Testis (tissue), 3 donors: ENCODE results near the gene NPVF. TPM values are rescaled to one million over a fixed set of nuclear protein-coding genes. Genes with fewer than 3 reads are reported as not detected.

Experiments
- DNase-seq: peaks from one replicate; pipeline ENCODE4 v3.0.0-alpha.2; 2019
- H3K27ac ChIP-seq, 2 donors: fragments of 200-600 bp; sonication (generic); one replicate each; pipeline ENCODE4 v1.5.1; 2019
- H3K27me3 ChIP-seq: fragments of 200-600 bp; sonication (generic); one replicate; pipeline ENCODE4 v1.5.1; 2019
- H3K36me3 ChIP-seq: fragments of 200-600 bp; sonication (generic); one replicate; pipeline ENCODE4 v1.5.1; 2017; ENCODE audit warnings: low read depth; ENCODE audit errors: missing control alignments
- H3K4me1 ChIP-seq: fragments of 200-600 bp; sonication (generic); one replicate; pipeline ENCODE4 v1.5.1; 2019
- H3K4me3 ChIP-seq, 2 donors: fragments of 200-600 bp; sonication (generic); one replicate each; pipeline ENCODE4 v1.5.1; 2017 to 2019
- H3K9me3 ChIP-seq: fragments of 200-600 bp; sonication (generic); one replicate; pipeline ENCODE4 v1.5.1; 2017
- POLR2A ChIP-seq: fragments of 450-650 bp; IDR thresholded peaks from one replicate; pipeline ENCODE4 v1.6.1; 2017; ENCODE audit warnings: antibody characterized with exemption, mild to moderate bottlenecking, moderate library complexity
- WGBS, 2 donors: methylation state at CpG; one replicate each; pipeline ENCODE4 v1.1.5; 2018; 5-methylcytosine and 5-hydroxymethylcytosine counted together
- intact Hi-C: fragments of 100-400 bp; cut with DNase I; formaldehyde crosslinking; loops from one replicate; pipeline ENCODE4 v1.15.1; 2023; ENCODE audit warnings: low total_unique reads
- polyA plus RNA-seq: library from polyadenylated mRNA; stranded (reverse); fragments of 350-450 nt; fragmentation: Illumina TruSeq; extraction: RNeasy Lipid Tissue Mini Kit (QIAGEN cat#74804); gene quantifications from one replicate; pipeline ENCODE4 v1.2.3, GENCODE V29; 2014; ENCODE audit warnings: low read depth, low replicate concordance; ENCODE audit not compliant: insufficient read depth
- total RNA-seq, 2 donors: library from RNA; depleted of rRNA; stranded (reverse); fragments of >200 nt; gene quantifications; one replicate each; pipeline ENCODE4 v1.2.3, GENCODE V29; 2016
- TF ChIP-seq, protein P1 (sequence below), 3 experiments: fragments of 450-650 bp in 2 of 3; fragments of 200-600 bp in 1 of 3; sonication (generic) in 1 of 3; IDR thresholded peaks; one replicate each; pipeline ENCODE4 v1.5.1; 2016 to 2019; ENCODE audit warnings: antibody characterized with exemption in 3 of 3, mild to moderate bottlenecking in 2 of 3, moderate library complexity in 1 of 3

NPVF gene
- total and polyA plus RNA-seq, 3 donors from 2014 or later: not detected

DNA sequence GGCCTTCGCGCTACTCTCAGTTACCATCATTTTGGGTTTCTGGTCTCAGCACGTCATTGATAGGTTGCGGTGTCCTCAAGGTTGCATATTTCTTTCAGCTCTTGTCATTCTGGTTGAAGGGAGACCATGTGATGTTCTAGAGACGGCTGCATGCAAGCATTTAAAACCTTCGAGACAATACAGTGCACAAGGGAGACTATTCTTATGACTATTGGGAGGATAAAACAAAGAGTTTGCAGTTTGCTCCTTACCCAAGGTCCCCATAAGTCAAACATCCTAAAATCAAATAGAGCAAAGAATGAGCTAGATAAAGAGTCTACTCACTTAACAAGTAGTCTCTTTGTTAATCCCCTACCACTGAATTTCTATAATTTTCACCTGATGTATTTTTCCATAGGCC, 39.1 kb downstream of the NPVF start:
- H3K27ac ChIP-seq: no peak overlapping the region
- no peaks in the 10 kb centered on the region for H3K9me3 ChIP-seq
- no peak for DNase-seq
- intact Hi-C loops: no loop called here
- H3K4me3 ChIP-seq: no peak overlapping the region
- TF ChIP-seq POLR2A: no peak
- TF ChIP-seq, protein P1, sequence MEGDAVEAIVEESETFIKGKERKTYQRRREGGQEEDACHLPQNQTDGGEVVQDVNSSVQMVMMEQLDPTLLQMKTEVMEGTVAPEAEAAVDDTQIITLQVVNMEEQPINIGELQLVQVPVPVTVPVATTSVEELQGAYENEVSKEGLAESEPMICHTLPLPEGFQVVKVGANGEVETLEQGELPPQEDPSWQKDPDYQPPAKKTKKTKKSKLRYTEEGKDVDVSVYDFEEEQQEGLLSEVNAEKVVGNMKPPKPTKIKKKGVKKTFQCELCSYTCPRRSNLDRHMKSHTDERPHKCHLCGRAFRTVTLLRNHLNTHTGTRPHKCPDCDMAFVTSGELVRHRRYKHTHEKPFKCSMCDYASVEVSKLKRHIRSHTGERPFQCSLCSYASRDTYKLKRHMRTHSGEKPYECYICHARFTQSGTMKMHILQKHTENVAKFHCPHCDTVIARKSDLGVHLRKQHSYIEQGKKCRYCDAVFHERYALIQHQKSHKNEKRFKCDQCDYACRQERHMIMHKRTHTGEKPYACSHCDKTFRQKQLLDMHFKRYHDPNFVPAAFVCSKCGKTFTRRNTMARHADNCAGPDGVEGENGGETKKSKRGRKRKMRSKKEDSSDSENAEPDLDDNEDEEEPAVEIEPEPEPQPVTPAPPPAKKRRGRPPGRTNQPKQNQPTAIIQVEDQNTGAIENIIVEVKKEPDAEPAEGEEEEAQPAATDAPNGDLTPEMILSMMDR (IDR thresholded peaks at IDR 0.05): no peak
- WGBS, 2 donors: 82 to 83% methylated on average over 6 of the region's 6 CpGs
- no peaks in the 10 kb centered on the region for H3K36me3 ChIP-seq
- H3K4me1 ChIP-seq: no peaks in the 10 kb centered on the region
- no peaks in the 10 kb centered on the region for H3K27me3 ChIP-seq

- Histone ChIP-seq H3K4me1 (no peaks in the 10 kb centered on the region), H3K27ac (no peak overlapping the region), H3K27me3 (no peaks in the 10 kb centered on the region), H3K36me3 (no peaks in the 10 kb centered on the region), H3K4me3 (no peak overlapping the region), H3K9me3 (no peaks in the 10 kb centered on the region)
- no peak for DNase-seq
- WGBS, 2 donors: 89 to 90% methylated on average over 7 to 8 of the region's 8 CpGs
- intact Hi-C loops: no loop called here
- TF ChIP-seq, protein P1 (IDR thresholded peaks at IDR 0.05): no peak
- no peak for TF ChIP-seq POLR2A
Observed at GRCh38 chr7:25187932-25188331, 40.4 kb downstream of the NPVF start.

DNA sequence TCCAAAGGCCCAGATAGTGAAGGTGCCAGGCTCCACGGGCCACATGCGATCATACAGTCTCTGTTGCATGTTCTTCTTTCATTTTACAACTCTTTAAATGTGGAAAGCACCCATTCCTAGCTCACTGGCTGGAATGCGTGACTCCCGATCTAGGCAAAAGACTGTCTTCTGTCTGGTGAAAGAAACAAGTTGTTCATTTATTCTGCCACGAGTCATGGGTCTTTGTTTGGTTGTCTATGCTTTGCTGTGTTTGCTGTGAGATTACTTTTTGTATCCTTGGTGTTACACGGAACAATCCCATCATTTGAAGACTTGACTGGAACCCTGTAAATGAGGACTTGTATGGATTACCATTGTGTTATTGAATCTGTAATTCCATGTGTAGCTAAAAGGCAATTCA, 41.9 kb downstream of the NPVF start:
- WGBS, 2 donors: 89 to 92% methylated on average over 6 of the region's 6 CpGs
- Histone ChIP-seq H3K27me3 (no peaks in the 10 kb centered on the region), H3K4me1 (no peaks in the 10 kb centered on the region), H3K4me3 (no peak overlapping the region), H3K27ac (no peak overlapping the region), H3K36me3 (no peaks in the 10 kb centered on the region), H3K9me3 (no peaks in the 10 kb centered on the region)
- TF ChIP-seq POLR2A: no peak
- TF ChIP-seq, protein P1 (IDR thresholded peaks at IDR 0.05): no peak
- intact Hi-C loops: no loop called here
- DNase-seq: no peak

GRCh38 chr7:25181532-25181931, 46.8 kb downstream of the NPVF start:
- Histone ChIP-seq H3K4me1 (no peaks in the 10 kb centered on the region), H3K4me3 (no peak overlapping the region), H3K27me3 (no peaks in the 10 kb centered on the region), H3K36me3 (no peaks in the 10 kb centered on the region), H3K27ac (no peak overlapping the region), H3K9me3 (no peaks in the 10 kb centered on the region)
- TF ChIP-seq, protein P1 (IDR thresholded peaks at IDR 0.05): no peak
- TF ChIP-seq POLR2A: no peak
- 81% methylated on average over 3 of the region's 3 CpGs for WGBS, 2 donors
- DNase-seq: no peak
- intact Hi-C loops: no loop called here

DNA sequence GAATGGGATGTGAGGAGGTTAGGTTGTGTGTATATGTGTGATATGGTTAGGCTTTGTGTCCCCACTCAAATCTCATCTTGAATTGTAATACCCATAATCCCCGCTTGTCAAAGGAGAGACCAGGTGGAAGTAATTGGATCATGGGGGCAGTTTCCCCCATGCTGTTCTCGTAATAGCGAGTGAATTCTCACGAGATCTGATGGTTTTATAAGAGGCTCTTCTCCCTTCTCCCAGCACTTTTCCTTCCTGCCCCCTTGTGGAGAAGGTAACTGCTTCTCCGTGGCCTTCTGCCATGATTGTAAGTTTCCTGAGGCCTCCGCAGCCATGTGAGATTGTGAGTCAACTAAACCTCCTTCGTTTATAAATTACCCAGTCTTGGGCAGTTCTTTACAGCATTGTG, 47.3 kb downstream of the NPVF start:
- WGBS, 2 donors: 42 to 69% methylated on average over 7 of the region's 7 CpGs
- H3K4me3 ChIP-seq: peak overlapping the region; percentile 81 to 83
- intact Hi-C loops: no loop called here
- H3K27ac ChIP-seq: peak overlapping the region in 1 of 2 donors; percentile 89
- H3K9me3 ChIP-seq: no peaks in the 10 kb centered on the region
- H3K4me1 ChIP-seq: no peaks in the 10 kb centered on the region
- TF ChIP-seq POLR2A: no peak
- TF ChIP-seq, protein P1 (IDR thresholded peaks at IDR 0.05): no peak
- no peaks in the 10 kb centered on the region for H3K27me3 ChIP-seq
- no peaks in the 10 kb centered on the region for H3K36me3 ChIP-seq
- no peak for DNase-seq
